CD14-positive monocyte (primary cell): Measurements from ENCODE around the gene SIRPB2. TPM values are rescaled to one million over a fixed set of nuclear protein-coding genes. Genes with fewer than 3 reads are reported as not detected.

Source experiments
- DNase-seq, 3 donors: peaks; one replicate each; pipeline ENCODE4 v3.0.0-alpha.2; 2011 to 2022
- H2AFZ ChIP-seq: 2 replicates; pipeline ENCODE4 v1.6.0; 2012; ENCODE audit warnings: mild to moderate bottlenecking, low read depth, low read length, inconsistent platforms; ENCODE audit not compliant: insufficient read depth, poor library complexity, severe bottlenecking
- H3K27ac ChIP-seq, 2 donors: 1 replicate in 1 of 2; 2 replicates in 1 of 2; pipeline ENCODE4 v1.5.1; 2012 to 2013; ENCODE audit warnings: low read length in 2 of 2, control low read depth in 1 of 2, inconsistent platforms in 1 of 2, low read depth in 1 of 2, mild to moderate bottlenecking in 1 of 2
- H3K27me3 ChIP-seq, 2 donors: one replicate each; pipeline versions ENCODE4 v1.6.0 to v1.6.1; 2011 to 2013; ENCODE audit warnings: low read length in 2 of 2; ENCODE audit not compliant: control insufficient read depth in 2 of 2, insufficient read depth in 2 of 2
- H3K36me3 ChIP-seq, 2 donors: replicated peaks in 1 of 2; 1 replicate in 1 of 2; 2 replicates in 1 of 2; pipeline versions ENCODE4 v1.5.1 to v1.6.1; 2012 to 2013; ENCODE audit warnings: low read length in 2 of 2, control low read depth in 1 of 2, inconsistent platforms in 1 of 2, mild to moderate bottlenecking in 1 of 2; ENCODE audit not compliant: insufficient read depth in 2 of 2, control insufficient read depth in 1 of 2
- H3K4me1 ChIP-seq, 2 donors: 1 replicate in 1 of 2; 2 replicates in 1 of 2; pipeline versions ENCODE4 v1.5.1 to v1.6.1; 2012 to 2013; ENCODE audit warnings: low read length in 2 of 2, control low read depth in 1 of 2, inconsistent platforms in 1 of 2, mild to moderate bottlenecking in 1 of 2, moderate library complexity in 1 of 2; ENCODE audit not compliant: insufficient read depth in 2 of 2, control insufficient read depth in 1 of 2
- H3K4me2 ChIP-seq: replicated peaks from 2 replicates; pipeline ENCODE3; 2012; ENCODE audit warnings: low read length, moderate library complexity, mild to moderate bottlenecking; ENCODE audit not compliant: poor library complexity, severe bottlenecking; ENCODE audit errors: extremely low read depth
- H3K4me3 ChIP-seq, 3 experiments: fragments of 200-600 bp in 1 of 3; sonication (generic) in 1 of 3; replicated peaks in 1 of 3; 1 replicate in 2 of 3; 2 replicates in 1 of 3; pipeline ENCODE4 v1.5.1; 2011 to 2013; ENCODE audit warnings: low read length in 3 of 3, mild to moderate bottlenecking in 3 of 3, control low read depth in 2 of 3, low read depth in 2 of 3, inconsistent platforms in 1 of 3, moderate library complexity in 1 of 3
- H3K79me2 ChIP-seq: 2 replicates; pipeline ENCODE4 v1.6.0; 2012; ENCODE audit warnings: mild to moderate bottlenecking, control low read depth, inconsistent platforms, low read length, moderate library complexity; ENCODE audit not compliant: insufficient read depth
- H3K9ac ChIP-seq: 2 replicates; pipeline ENCODE4 v1.6.0; 2017; ENCODE audit warnings: low read length, mild to moderate bottlenecking; ENCODE audit not compliant: insufficient read depth, poor library complexity, severe bottlenecking
- H3K9me3 ChIP-seq, 2 donors: replicated peaks in 1 of 2; 1 replicate in 1 of 2; 2 replicates in 1 of 2; pipeline versions ENCODE4 v1.5.1 to v1.6.1; 2012 to 2013; ENCODE audit warnings: low read length in 2 of 2, control low read depth in 1 of 2; ENCODE audit not compliant: control insufficient read depth in 1 of 2, insufficient read depth in 1 of 2
- H4K20me1 ChIP-seq: 2 replicates; pipeline ENCODE4 v1.6.0; 2012; ENCODE audit warnings: mild to moderate bottlenecking, low read length, control low read depth, moderate library complexity; ENCODE audit not compliant: insufficient read depth
- H3K27ac Mint-ChIP-seq, 7 donors: one replicate each; pipeline ENCODE4 v1.8.0; 2020; ENCODE audit warnings: mild to moderate bottlenecking in 7 of 7, mixed read lengths in 7 of 7, moderate library complexity in 6 of 7, inconsistent platforms in 2 of 7
- H3K27me3 Mint-ChIP-seq, 3 donors: one replicate each; pipeline ENCODE4 v1.8.0; 2021 to 2022; ENCODE audit warnings: low read depth in 3 of 3, mild to moderate bottlenecking in 3 of 3, mixed read lengths in 3 of 3, moderate library complexity in 3 of 3, inconsistent platforms in 1 of 3
- H3K36me3 Mint-ChIP-seq, 2 donors: one replicate each; pipeline ENCODE4 v1.8.0; 2020; ENCODE audit warnings: mixed read lengths in 2 of 2, inconsistent platforms in 1 of 2, mild to moderate bottlenecking in 1 of 2
- H3K4me1 Mint-ChIP-seq: one replicate; pipeline ENCODE4 v1.8.0; 2020; ENCODE audit warnings: mild to moderate bottlenecking, mixed read lengths
- H3K4me3 Mint-ChIP-seq, 2 donors: one replicate each; pipeline ENCODE4 v1.8.0; 2020; ENCODE audit warnings: mild to moderate bottlenecking in 2 of 2, mixed read lengths in 2 of 2, moderate library complexity in 1 of 2
- H3K9me3 Mint-ChIP-seq, 7 donors: one replicate each; pipeline ENCODE4 v1.8.0; 2020 to 2022; ENCODE audit warnings: mixed read lengths in 7 of 7, mild to moderate bottlenecking in 6 of 7, moderate library complexity in 6 of 7, inconsistent platforms in 2 of 7
- CTCF ChIP-seq: fragments of 200-600 bp; IDR thresholded peaks from one replicate; pipeline ENCODE4 v1.8.0; 2022; ENCODE audit warnings: antibody characterized with exemption, mild to moderate bottlenecking
- WGBS: methylation state at CpG from one replicate; pipeline ENCODE4 v1.1.5; 2013; ENCODE audit warnings: missing lambda C conversion rate; ENCODE audit not compliant: insufficient coverage; 5-methylcytosine and 5-hydroxymethylcytosine counted together
- intact Hi-C, 2 donors: fragments of 100-400 bp; cut with micrococcal nuclease; formaldehyde crosslinking; loops; one replicate each; pipeline versions ENCODE4 v1.15.0 to v1.15.1; 2023
- polyA plus RNA-seq, 3 donors: library from polyadenylated mRNA; depleted of rRNA in 1 of 3; unstranded in 2 of 3; stranded (reverse) in 1 of 3; fragments of 300-500 nt in 2 of 3; fragments of >200 nt in 1 of 3; fragmentation: Illumina TruSeq in 2 of 3; gene quantifications; 1 replicate in 2 of 3; 2 replicates in 1 of 3; pipeline ENCODE4 v1.2.3, GENCODE V29; 2012 to 2021

Gene SIRPB2
- polyA plus RNA-seq, 3 donors: 81.5 to 174 (median 92.8) TPM

GRCh38 chr20:1467355-1468116 is 23.7 kb downstream of the SIRPB2 start:
- peaks cover 83% of the 10 kb centered on the region for H4K20me1 ChIP-seq
- TF ChIP-seq CTCF: no peak
- H2AFZ ChIP-seq: peak overlapping the region; percentile 64
- H3K4me3 ChIP-seq: peak overlapping the region; percentile 36 to 87 (median 67)
- H3K27me3 Mint-ChIP-seq: peaks cover 0 to 2% (median 0%) of the 10 kb centered on the region in 3 donors
- DNase-seq: peak; percentile 75 to 85 (median 79)
- H3K9me3 ChIP-seq: no peaks in the 10 kb centered on the region
- peak overlapping the region; percentile 74 to 97 for H3K27ac ChIP-seq
- H3K9ac ChIP-seq: peak overlapping the region; percentile 89
- intact Hi-C loops: loop anchor here in 1 of 2 donors (5.0 kb wide), 2 partner anchors 35 to 350 kb away; partner anchors contain the start of gene PSMF1
- peak overlapping the region; percentile 90 for H3K4me2 ChIP-seq
- WGBS: under 1% methylated on average over 17 of the region's 22 CpGs
- no peaks in the 10 kb centered on the region for H3K9me3 Mint-ChIP-seq
- peaks cover 66% of the 10 kb centered on the region for H3K79me2 ChIP-seq
- no peaks in the 10 kb centered on the region for H3K27me3 ChIP-seq
- peak overlapping the region; percentile 96 to 100 (median 99) for H3K27ac Mint-ChIP-seq
- peaks cover 74 to 94% of the 10 kb centered on the region in 2 donors for H3K4me1 ChIP-seq
- peaks cover 44 to 64% of the 10 kb centered on the region in 2 donors for H3K36me3 Mint-ChIP-seq
- H3K4me1 Mint-ChIP-seq: peaks cover 80% of the 10 kb centered on the region
- peak overlapping the region; percentile 87 to 91 for H3K4me3 Mint-ChIP-seq
- H3K36me3 ChIP-seq: peaks cover 26 to 72% of the 10 kb centered on the region in 2 donors

DNA sequence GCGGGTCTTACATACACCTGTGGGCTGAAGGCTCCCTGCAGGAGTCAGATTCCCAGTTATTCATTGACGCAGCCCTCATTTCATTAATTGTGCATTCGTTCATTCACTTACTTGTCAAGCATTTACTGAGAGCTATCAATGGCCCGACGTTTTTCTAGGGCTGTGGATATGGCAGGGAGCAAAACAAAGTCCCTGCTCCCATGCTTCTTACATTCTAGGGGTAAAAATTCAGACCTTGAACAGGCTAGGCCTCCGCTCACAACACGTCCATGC is 24.2 kb downstream of the SIRPB2 start:
- Histone ChIP-seq H3K4me1 (peaks cover 70 to 89% of the 10 kb centered on the region in 2 donors), H3K9me3 (no peaks in the 10 kb centered on the region), H3K27me3 (no peaks in the 10 kb centered on the region), H4K20me1 (peaks cover 83% of the 10 kb centered on the region), H3K4me2 (peak overlapping the region; percentile 90), H3K79me2 (peaks cover 66% of the 10 kb centered on the region), H3K36me3 (peaks cover 24 to 72% of the 10 kb centered on the region in 2 donors), H2AFZ (peak overlapping the region; percentile 64), H3K27ac (peak overlapping the region; percentile 74 to 97), H3K9ac (peak overlapping the region; percentile 89), H3K4me3 (peak overlapping the region; percentile 36 to 87 (median 67))
- intact Hi-C loops: loop anchor here in 1 of 2 donors (5.0 kb wide), 2 partner anchors 35 to 350 kb away; partner anchors contain the start of gene PSMF1
- peak overlapping the region; percentile 87 to 91 for H3K4me3 Mint-ChIP-seq
- no peak for DNase-seq
- peaks cover 48 to 64% of the 10 kb centered on the region in 2 donors for H3K36me3 Mint-ChIP-seq
- 0% methylated on average over 7 of the region's 7 CpGs for WGBS
- peak overlapping the region; percentile 96 to 100 (median 99) for H3K27ac Mint-ChIP-seq
- peaks cover 78% of the 10 kb centered on the region for H3K4me1 Mint-ChIP-seq
- peaks cover 0 to 2% (median 0%) of the 10 kb centered on the region in 3 donors for H3K27me3 Mint-ChIP-seq
- peak; percentile 79 for TF ChIP-seq CTCF
- H3K9me3 Mint-ChIP-seq: no peaks in the 10 kb centered on the region
